ENCODE measurements around the gene AIPL1.

DNA sequence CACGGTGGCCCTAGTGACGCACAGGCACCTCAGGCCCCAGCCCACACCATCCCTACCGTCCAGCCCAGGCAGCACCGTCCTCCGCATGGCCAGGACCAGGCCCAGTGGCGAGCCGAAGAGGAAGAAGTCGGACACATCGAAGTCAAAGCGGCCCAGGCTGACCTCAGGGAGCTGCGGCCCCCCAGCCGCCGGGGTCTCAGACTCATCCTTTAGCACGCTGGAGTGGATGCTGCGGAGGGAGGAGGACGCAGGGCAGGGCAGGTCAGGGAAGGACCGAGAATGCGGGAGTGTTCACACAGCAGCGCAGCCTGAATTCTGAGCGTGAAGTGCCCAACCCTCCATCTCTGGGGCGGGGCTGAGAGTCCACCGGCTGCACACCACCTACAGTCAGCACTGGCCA lies 39.5 kb upstream of the AIPL1 start:
- TF ChIP-seq SUZ12 (IDR thresholded peaks at IDR 0.05; ENCODE audit: extremely low read depth, insufficient read depth, insufficient read length), result no peak
- no peak for TF ChIP-seq ZNF274 (IDR thresholded peaks at IDR 0.05; ENCODE audit: low read depth, low read length)
- TF ChIP-seq YY1 (IDR thresholded peaks at IDR 0.05; ENCODE audit: insufficient read depth, insufficient read length), result no peak
